ENCODE results near the gene MAJIN. TPM values are rescaled to one million over a fixed set of nuclear protein-coding genes. Genes with fewer than 3 reads are reported as not detected.
"Not testable (repeated sequence)": the region's sequence is repeated elsewhere in the genome, so short reads cannot be mapped to it uniquely, and the experiment has no call there.

The MAJIN gene
- polyA plus RNA-seq, 2 donors = not detected

GRCh38 chr11:64996710-64997380, 24.9 kb upstream of the MAJIN start, which contains the start of gene BATF2:
Gene BATF2, minus strand, starts transcription at chr11:64996971. Its CDS starts 57 bp downstream, at chr11:64996914.
- H3K27ac ChIP-seq (ENCODE audit: low read depth in 2 of 2, low read length in 1 of 2) = peak within 1 kb of the TSS; percentile 36 to 40
- WGBS, 2 donors = 16 to 26% methylated on average over 9 of the region's 9 CpGs
- no peaks in the 10 kb centered on the region for H3K27me3 ChIP-seq (ENCODE audit: control insufficient read depth in 1 of 2, insufficient read depth in 2 of 2, low read length in 2 of 2)
- no peaks in the 10 kb centered on the region for H3K36me3 ChIP-seq (ENCODE audit: control insufficient read depth in 2 of 2, insufficient read depth in 2 of 2, low read length in 1 of 2)
- peaks cover 0 to 4% of the 10 kb centered on the region in 2 donors for H3K4me1 ChIP-seq (ENCODE audit: control insufficient read depth in 2 of 2, insufficient read depth in 2 of 2, low read length in 1 of 2)
- no peaks in the 10 kb centered on the region for H3K9me3 ChIP-seq (ENCODE audit: control insufficient read depth in 2 of 2, insufficient read depth in 1 of 2, low read depth in 1 of 2, low read length in 1 of 2)
- H3K4me3 ChIP-seq (ENCODE audit: low read depth in 1 of 2, low read length in 2 of 2) = peak within 1 kb of the TSS in 1 of 2 donors; percentile 35

GRCh38 chr11:64996327-64996709, 24.4 kb upstream of the MAJIN start:
- Histone ChIP-seq H3K27ac (ENCODE audit: low read depth in 2 of 2, low read length in 1 of 2) (peak overlapping the region in 1 of 2 donors; percentile 17), H3K4me3 (ENCODE audit: low read depth in 1 of 2, low read length in 2 of 2) (peak overlapping the region in 1 of 2 donors; percentile 35), H3K27me3 (ENCODE audit: control insufficient read depth in 1 of 2, insufficient read depth in 2 of 2, low read length in 2 of 2) (no peaks in the 10 kb centered on the region), H3K36me3 (ENCODE audit: control insufficient read depth in 2 of 2, insufficient read depth in 2 of 2, low read length in 1 of 2) (no peaks in the 10 kb centered on the region), H3K9me3 (ENCODE audit: control insufficient read depth in 2 of 2, insufficient read depth in 1 of 2, low read depth in 1 of 2, low read length in 1 of 2) (no peaks in the 10 kb centered on the region), H3K4me1 (ENCODE audit: control insufficient read depth in 2 of 2, insufficient read depth in 2 of 2, low read length in 1 of 2) (peaks cover 0 to 4% of the 10 kb centered on the region in 2 donors)
- WGBS, 2 donors = 39 to 48% methylated on average over 11 of the region's 11 CpGs

- H3K9me3 ChIP-seq (ENCODE audit: control insufficient read depth in 2 of 2, insufficient read depth in 1 of 2, low read depth in 1 of 2, low read length in 1 of 2) = no peaks in the 10 kb centered on the region
- H3K4me1 ChIP-seq (ENCODE audit: control insufficient read depth in 2 of 2, insufficient read depth in 2 of 2, low read length in 1 of 2) = peaks cover 0 to 4% of the 10 kb centered on the region in 2 donors
- H3K36me3 ChIP-seq (ENCODE audit: control insufficient read depth in 2 of 2, insufficient read depth in 2 of 2, low read length in 1 of 2) = no peaks in the 10 kb centered on the region
- H3K27ac ChIP-seq (ENCODE audit: low read depth in 2 of 2, low read length in 1 of 2) = no peak overlapping the region
- H3K27me3 ChIP-seq (ENCODE audit: control insufficient read depth in 1 of 2, insufficient read depth in 2 of 2, low read length in 2 of 2) = no peaks in the 10 kb centered on the region
- H3K4me3 ChIP-seq (ENCODE audit: low read depth in 1 of 2, low read length in 2 of 2) = no peak overlapping the region
- WGBS, 2 donors = 91 to 92% methylated on average over 7 of the region's 7 CpGs
Observed at GRCh38 chr11:64994318-64994717, 22.4 kb upstream of the MAJIN start.

- Histone ChIP-seq H3K9me3 (ENCODE audit: control insufficient read depth in 2 of 2, insufficient read depth in 1 of 2, low read depth in 1 of 2, low read length in 1 of 2) (no peaks in the 10 kb centered on the region), H3K27me3 (ENCODE audit: control insufficient read depth in 1 of 2, insufficient read depth in 2 of 2, low read length in 2 of 2) (no peaks in the 10 kb centered on the region), H3K27ac (ENCODE audit: low read depth in 2 of 2, low read length in 1 of 2) (no peak overlapping the region), H3K36me3 (ENCODE audit: control insufficient read depth in 2 of 2, insufficient read depth in 2 of 2, low read length in 1 of 2) (peaks cover 0 to 2% of the 10 kb centered on the region in 2 donors), H3K4me3 (ENCODE audit: low read depth in 1 of 2, low read length in 2 of 2) (no peak overlapping the region), H3K4me1 (ENCODE audit: control insufficient read depth in 2 of 2, insufficient read depth in 2 of 2, low read length in 1 of 2) (peaks cover 0 to 2% of the 10 kb centered on the region in 2 donors)
- WGBS, 2 donors = 53 to 56% methylated on average over 15 of the region's 15 CpGs
Observed at GRCh38 chr11:64990222-64990923, 18.5 kb upstream of the MAJIN start.

GRCh38 chr11:64989416-64989815, 17.5 kb upstream of the MAJIN start:
- no peaks in the 10 kb centered on the region for H3K9me3 ChIP-seq (ENCODE audit: control insufficient read depth in 2 of 2, insufficient read depth in 1 of 2, low read depth in 1 of 2, low read length in 1 of 2)
- H3K36me3 ChIP-seq (ENCODE audit: control insufficient read depth in 2 of 2, insufficient read depth in 2 of 2, low read length in 1 of 2) = peaks cover 0 to 2% of the 10 kb centered on the region in 2 donors
- H3K4me3 ChIP-seq (ENCODE audit: low read depth in 1 of 2, low read length in 2 of 2) = no peak overlapping the region
- H3K4me1 ChIP-seq (ENCODE audit: control insufficient read depth in 2 of 2, insufficient read depth in 2 of 2, low read length in 1 of 2) = peaks cover 0 to 2% of the 10 kb centered on the region in 2 donors
- no peaks in the 10 kb centered on the region for H3K27me3 ChIP-seq (ENCODE audit: control insufficient read depth in 1 of 2, insufficient read depth in 2 of 2, low read length in 2 of 2)
- H3K27ac ChIP-seq (ENCODE audit: low read depth in 2 of 2, low read length in 1 of 2) = no peak overlapping the region
- 80 to 81% methylated on average over 13 of the region's 13 CpGs for WGBS, 2 donors

- H3K4me3 ChIP-seq (ENCODE audit: low read depth in 1 of 2, low read length in 2 of 2) = no peak overlapping the region
- peaks cover 0 to 2% of the 10 kb centered on the region in 2 donors for H3K36me3 ChIP-seq (ENCODE audit: control insufficient read depth in 2 of 2, insufficient read depth in 2 of 2, low read length in 1 of 2)
- H3K27me3 ChIP-seq (ENCODE audit: control insufficient read depth in 1 of 2, insufficient read depth in 2 of 2, low read length in 2 of 2) = no peaks in the 10 kb centered on the region
- WGBS, 2 donors = 79 to 82% methylated on average over 6 of the region's 6 CpGs
- H3K4me1 ChIP-seq (ENCODE audit: control insufficient read depth in 2 of 2, insufficient read depth in 2 of 2, low read length in 1 of 2) = peaks cover 0 to 2% of the 10 kb centered on the region in 2 donors
- H3K9me3 ChIP-seq (ENCODE audit: control insufficient read depth in 2 of 2, insufficient read depth in 1 of 2, low read depth in 1 of 2, low read length in 1 of 2) = no peaks in the 10 kb centered on the region
- no peak overlapping the region for H3K27ac ChIP-seq (ENCODE audit: low read depth in 2 of 2, low read length in 1 of 2)
Observed at GRCh38 chr11:64987998-64988854, 16.3 kb upstream of the MAJIN start.

- not testable (repeated sequence) for H3K36me3 ChIP-seq (ENCODE audit: control insufficient read depth in 2 of 2, insufficient read depth in 2 of 2, low read length in 1 of 2); H3K27me3 ChIP-seq (ENCODE audit: control insufficient read depth in 1 of 2, insufficient read depth in 2 of 2, low read length in 2 of 2); H3K4me3 ChIP-seq (ENCODE audit: low read depth in 1 of 2, low read length in 2 of 2); H3K9me3 ChIP-seq (ENCODE audit: control insufficient read depth in 2 of 2, insufficient read depth in 1 of 2, low read depth in 1 of 2, low read length in 1 of 2); H3K4me1 ChIP-seq (ENCODE audit: control insufficient read depth in 2 of 2, insufficient read depth in 2 of 2, low read length in 1 of 2); H3K27ac ChIP-seq (ENCODE audit: low read depth in 2 of 2, low read length in 1 of 2)
- 74 to 91% methylated on average over 5 of the region's 5 CpGs for WGBS, 2 donors
Observed at GRCh38 chr11:64983339-64983738, 11.4 kb upstream of the MAJIN start.

GRCh38 chr11:64976651-64977050, 4.7 kb upstream of the MAJIN start:
- Histone ChIP-seq H3K36me3 (ENCODE audit: control insufficient read depth in 2 of 2, insufficient read depth in 2 of 2, low read length in 1 of 2) (no peaks in the 10 kb centered on the region), H3K27ac (ENCODE audit: low read depth in 2 of 2, low read length in 1 of 2) (no peak overlapping the region), H3K27me3 (ENCODE audit: control insufficient read depth in 1 of 2, insufficient read depth in 2 of 2, low read length in 2 of 2) (no peaks in the 10 kb centered on the region), H3K9me3 (ENCODE audit: control insufficient read depth in 2 of 2, insufficient read depth in 1 of 2, low read depth in 1 of 2, low read length in 1 of 2) (peaks cover 0 to 2% of the 10 kb centered on the region in 2 donors), H3K4me3 (ENCODE audit: low read depth in 1 of 2, low read length in 2 of 2) (no peak overlapping the region), H3K4me1 (ENCODE audit: control insufficient read depth in 2 of 2, insufficient read depth in 2 of 2, low read length in 1 of 2) (peaks cover 0 to under 1% of the 10 kb centered on the region in 2 donors)
- 55 to 72% methylated on average over 2 of the region's 2 CpGs for WGBS, 2 donors

- Histone ChIP-seq H3K9me3 (ENCODE audit: control insufficient read depth in 2 of 2, insufficient read depth in 1 of 2, low read depth in 1 of 2, low read length in 1 of 2) (peaks cover 0 to 2% of the 10 kb centered on the region in 2 donors), H3K27me3 (ENCODE audit: control insufficient read depth in 1 of 2, insufficient read depth in 2 of 2, low read length in 2 of 2) (no peaks in the 10 kb centered on the region), H3K4me3 (ENCODE audit: low read depth in 1 of 2, low read length in 2 of 2) (no peak overlapping the region), H3K36me3 (ENCODE audit: control insufficient read depth in 2 of 2, insufficient read depth in 2 of 2, low read length in 1 of 2) (no peaks in the 10 kb centered on the region), H3K4me1 (ENCODE audit: control insufficient read depth in 2 of 2, insufficient read depth in 2 of 2, low read length in 1 of 2) (peaks cover 0 to 4% of the 10 kb centered on the region in 2 donors), H3K27ac (ENCODE audit: low read depth in 2 of 2, low read length in 1 of 2) (no peak overlapping the region)
- WGBS, 2 donors = 74 to 76% methylated on average over 5 of the region's 5 CpGs
Observed at GRCh38 chr11:64974124-64974523, 2.2 kb upstream of the MAJIN start.
